Uterus (tissue), 4 donors: ENCODE measurements around the gene TCF4. TPM values are rescaled to one million over a fixed set of nuclear protein-coding genes. Genes with fewer than 3 reads are reported as not detected.
A peak's percentile ranks its signal among the peaks of the same experiment; 100 is the strongest.

Experiments used
- DNase-seq, 2 donors: peaks; one replicate each; pipeline ENCODE4 v3.0.0-alpha.2; 2019 to 2020
- H3K27ac ChIP-seq, 2 donors: fragments of 200-600 bp; sonication (generic); 1 replicate in 1 of 2; 2 replicates in 1 of 2; pipeline ENCODE4 v1.5.1; 2016 to 2018
- H3K27me3 ChIP-seq, 2 donors: fragments of 200-600 bp; sonication (generic); one replicate each; pipeline ENCODE4 v1.5.1; 2018 to 2019; ENCODE audit warnings: control low read depth in 1 of 2
- H3K36me3 ChIP-seq, 2 donors: fragments of 200-600 bp; sonication (generic); one replicate each; pipeline ENCODE4 v1.5.1; 2019; ENCODE audit warnings: control low read depth in 1 of 2
- H3K4me1 ChIP-seq, 2 donors: fragments of 200-600 bp; sonication (generic); one replicate each; pipeline ENCODE4 v1.5.1; 2018 to 2019; ENCODE audit warnings: control low read depth in 1 of 2
- H3K4me3 ChIP-seq, 2 donors: fragments of 200-600 bp; sonication (generic); 1 replicate in 1 of 2; 2 replicates in 1 of 2; pipeline ENCODE4 v1.5.1; 2018 to 2019; ENCODE audit warnings: mild to moderate bottlenecking in 1 of 2
- H3K9me3 ChIP-seq, 2 donors: fragments of 200-600 bp; sonication (generic); one replicate each; pipeline ENCODE4 v1.5.1; 2019; ENCODE audit warnings: control low read depth in 1 of 2
- CTCF ChIP-seq, 4 experiments: fragments of 200-600 bp in 2 of 4; fragments of 450-650 bp in 2 of 4; sonication (generic) in 2 of 4; IDR thresholded peaks; one replicate each; pipeline ENCODE4 v1.5.1; 2016 to 2019; ENCODE audit warnings: antibody characterized with exemption in 4 of 4, mild to moderate bottlenecking in 2 of 4, moderate library complexity in 1 of 4
- POLR2A ChIP-seq, 2 donors: fragments of 450-650 bp; IDR thresholded peaks; one replicate each; pipeline ENCODE4 v1.6.1; 2016; ENCODE audit warnings: antibody characterized with exemption in 2 of 2, mild to moderate bottlenecking in 1 of 2, moderate library complexity in 1 of 2
- intact Hi-C: fragments of 100-400 bp; cut with DNase I; formaldehyde crosslinking; loops from one replicate; pipeline ENCODE4 v1.15.1; 2023; ENCODE audit warnings: low total_unique reads
- total RNA-seq, 4 donors: library from RNA; depleted of rRNA in 3 of 4; stranded (reverse); fragments of >200 nt in 3 of 4; gene quantifications; one replicate each; pipeline versions ENCODE4 v1.1.0 to v1.2.4, GENCODE V29; 2014 to 2023
- donor health status: DM: yes; HTN: yes; CAD: no.

TCF4 gene
- total RNA-seq, 4 donors from 2014 or later, result 123 to 514 (median 163) TPM

GRCh38 chr18:55244546-55244945 is 343.4 kb downstream of the TCF4 start:
- H3K4me3 ChIP-seq, result no peak overlapping the region

GRCh38 chr18:55243857-55244256 is 344.1 kb downstream of the TCF4 start:
- intact Hi-C loops, result no loop called here
- peak in 1 of 2 donors; percentile 54 for DNase-seq
- H3K4me1 ChIP-seq, result peaks cover 0 to 7% of the 10 kb centered on the region in 2 donors

More at GRCh38 chr18:55244546-55244945, 343.4 kb downstream of the TCF4 start:
- H3K36me3 ChIP-seq, result no peaks in the 10 kb centered on the region
- H3K27ac ChIP-seq, result peak overlapping the region; percentile 77 to 79
- H3K4me1 ChIP-seq, result peaks cover 0 to 7% of the 10 kb centered on the region in 2 donors
- TF ChIP-seq POLR2A (IDR thresholded peaks at IDR 0.05) (no peak), CTCF (IDR thresholded peaks at IDR 0.05) (no peak)
- DNase-seq, result no peak
- intact Hi-C loops, result no loop called here
- no peaks in the 10 kb centered on the region for H3K27me3 ChIP-seq
- no peaks in the 10 kb centered on the region for H3K9me3 ChIP-seq

GRCh38 chr18:55243255-55243654 is 344.7 kb downstream of the TCF4 start:
- TF ChIP-seq POLR2A (IDR thresholded peaks at IDR 0.05) (no peak), CTCF (IDR thresholded peaks at IDR 0.05) (no peak)
- H3K9me3 ChIP-seq, result no peaks in the 10 kb centered on the region
- intact Hi-C loops, result no loop called here
- H3K4me3 ChIP-seq, result no peak overlapping the region
- H3K27me3 ChIP-seq, result no peaks in the 10 kb centered on the region
- peak overlapping the region; percentile 77 to 79 for H3K27ac ChIP-seq
- no peaks in the 10 kb centered on the region for H3K36me3 ChIP-seq
- H3K4me1 ChIP-seq, result peaks cover 0 to 7% of the 10 kb centered on the region in 2 donors
- no peak for DNase-seq

More at GRCh38 chr18:55243857-55244256, 344.1 kb downstream of the TCF4 start:
- Histone ChIP-seq H3K27me3 (no peaks in the 10 kb centered on the region), H3K27ac (peak overlapping the region; percentile 77 to 79), H3K36me3 (no peaks in the 10 kb centered on the region), H3K9me3 (no peaks in the 10 kb centered on the region), H3K4me3 (no peak overlapping the region)
- TF ChIP-seq POLR2A (IDR thresholded peaks at IDR 0.05) (no peak), CTCF (IDR thresholded peaks at IDR 0.05) (no peak)

- Histone ChIP-seq H3K9me3 (no peaks in the 10 kb centered on the region), H3K4me1 (peaks cover 0 to 7% of the 10 kb centered on the region in 2 donors), H3K27ac (no peak overlapping the region), H3K4me3 (no peak overlapping the region), H3K36me3 (no peaks in the 10 kb centered on the region), H3K27me3 (no peaks in the 10 kb centered on the region)
- no peak for TF ChIP-seq CTCF (IDR thresholded peaks at IDR 0.05)
- TF ChIP-seq POLR2A (IDR thresholded peaks at IDR 0.05), result no peak
- DNase-seq, result no peak
- intact Hi-C loops, result no loop called here
Observed at GRCh38 chr18:55240978-55241377, 347.0 kb downstream of the TCF4 start.

- H3K9me3 ChIP-seq, result no peaks in the 10 kb centered on the region
- TF ChIP-seq CTCF (IDR thresholded peaks at IDR 0.05) (no peak), POLR2A (IDR thresholded peaks at IDR 0.05) (no peak)
- no peaks in the 10 kb centered on the region for H3K27me3 ChIP-seq
- H3K4me1 ChIP-seq, result peaks cover 0 to 7% of the 10 kb centered on the region in 2 donors
- DNase-seq, result no peak
- H3K36me3 ChIP-seq, result no peaks in the 10 kb centered on the region
- no peak overlapping the region for H3K27ac ChIP-seq
- intact Hi-C loops, result no loop called here
- H3K4me3 ChIP-seq, result no peak overlapping the region
Observed at GRCh38 chr18:55239740-55240139, 348.3 kb downstream of the TCF4 start.
